AG04449 (cell line): ENCODE results near the gene CCDC24.

Source experiments
- CTCF ChIA-PET: fragments of 350-600 bp; formaldehyde crosslinking; extraction: SDS; loops from one replicate; lab custom pipeline; 2021; ENCODE audit warnings: antibody characterized with exemption; lab: Yijun Ruan, JAX
- POLR2A ChIA-PET: fragments of 400-600, 350-600 bp; formaldehyde crosslinking; extraction: SDS; loops from one replicate; lab custom pipeline; 2020; ENCODE audit warnings: antibody characterized with exemption, inconsistent platforms; lab: Yijun Ruan, JAX
- DNase-seq: peaks from one replicate; pipeline ENCODE4 v3.0.0-alpha.2; 2010; ENCODE audit warnings: low read depth, low spot score
- H3K4me3 ChIP-seq: 2 replicates; pipeline ENCODE4 v1.5.1; 2011; ENCODE audit warnings: low read depth, mild to moderate bottlenecking, control low read depth, low read length
- CTCF ChIP-seq: IDR thresholded peaks from one replicate; pipeline ENCODE4 v1.5.1; 2011; ENCODE audit warnings: mild to moderate bottlenecking, moderate library complexity, low read length, control low read depth, inconsistent platforms; ENCODE audit not compliant: insufficient read depth; ENCODE audit errors: missing control alignments

The CCDC24 gene

GRCh38 chr1:43994071-43994470 is 2.7 kb downstream of the CCDC24 start:
- CTCF ChIA-PET: interaction anchor here (0.9 to 9.3 kb wide), 4 partner anchors 11 to 53 kb away, joined by 3 to 103 read pairs (median 17); no protein-coding TSS in a partner anchor
- POLR2A ChIA-PET: no interaction called here
- no peak overlapping the region for H3K4me3 ChIP-seq
- TF ChIP-seq CTCF: no peak
- no peak for DNase-seq

GRCh38 chr1:43994794-43995790 is 3.7 kb downstream of the CCDC24 start:
- H3K4me3 ChIP-seq: no peak overlapping the region
- ChIA-PET POLR2A (interaction anchor here (0.9 kb wide), 1 partner anchor 231 kb away, joined by 3 read pairs; no protein-coding TSS in a partner anchor), CTCF (interaction anchor here (1.0 to 9.3 kb wide), 6 partner anchors 10 to 53 kb away, joined by 3 to 103 read pairs (median 7); no protein-coding TSS in a partner anchor)
- DNase-seq: no peak
- peak; percentile 43 for TF ChIP-seq CTCF

DNA sequence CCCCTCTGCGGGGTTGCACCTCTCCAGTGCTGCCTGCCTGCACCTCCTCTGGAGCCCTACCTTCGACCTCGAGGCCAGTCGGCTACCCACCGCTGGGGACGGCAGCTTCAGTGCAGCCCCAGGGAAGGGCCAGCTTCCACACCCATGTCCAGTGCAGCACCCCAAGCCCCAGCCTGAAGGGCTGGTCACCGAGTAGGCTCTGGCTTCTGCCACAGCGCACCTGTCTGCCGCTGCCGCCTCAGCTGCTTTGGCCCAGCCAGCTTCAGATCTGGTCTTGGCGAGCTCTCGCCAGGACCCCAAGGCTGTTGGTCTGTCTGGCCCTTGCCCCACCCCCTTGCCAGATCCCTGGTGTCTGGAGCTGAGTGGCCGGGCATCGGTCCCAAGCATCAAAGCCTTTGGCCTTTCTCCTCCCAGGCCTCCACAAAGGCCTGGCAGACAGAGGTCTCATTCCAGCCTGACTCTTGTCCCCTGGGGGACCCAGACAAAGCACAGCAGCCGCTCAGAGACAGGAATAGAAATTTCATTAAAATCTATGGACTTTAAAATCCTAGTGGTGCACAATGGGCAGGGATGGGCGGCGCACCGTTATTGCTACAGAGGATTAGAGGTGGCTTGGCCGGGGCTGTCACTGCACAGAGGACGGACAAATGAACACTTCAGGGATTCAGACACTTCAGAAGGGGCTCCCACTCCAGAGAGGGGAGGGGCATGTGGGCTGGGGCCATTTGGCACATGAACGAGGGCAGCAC is 4.8 kb downstream of the CCDC24 start:
- H3K4me3 ChIP-seq: no peak overlapping the region
- TF ChIP-seq CTCF: no peak
- no peak for DNase-seq
- ChIA-PET POLR2A (interaction anchor here (0.9 kb wide), 1 partner anchor 233 kb away, joined by 3 read pairs; no protein-coding TSS in a partner anchor), CTCF (interaction anchor here (1.3 to 9.3 kb wide), 2 partner anchors 9 to 15 kb away, joined by 5 to 103 read pairs; no protein-coding TSS in a partner anchor)

DNA sequence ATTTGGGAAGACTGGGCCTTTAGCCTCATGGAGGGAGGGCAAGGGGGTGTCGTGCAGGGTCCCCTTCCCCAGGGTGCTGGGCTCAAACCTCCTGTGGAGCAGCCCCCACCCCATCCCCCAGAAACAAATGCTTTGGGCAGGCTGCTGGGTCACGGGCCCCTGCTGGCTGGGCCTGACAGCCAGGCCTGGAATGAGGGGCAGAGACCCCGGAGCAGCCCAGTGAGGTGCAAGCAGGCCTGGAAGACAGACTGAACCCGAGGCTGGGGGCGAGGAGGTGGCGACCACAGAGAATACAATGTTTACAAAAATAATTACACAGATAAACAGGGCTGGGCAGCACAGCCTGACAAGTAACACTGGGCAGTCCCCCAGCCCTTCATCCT is 5.3 kb downstream of the CCDC24 start:
- CTCF ChIA-PET: interaction anchor here (0.8 kb wide), 1 partner anchor 9 kb away, joined by 3 read pairs; no protein-coding TSS in a partner anchor
- TF ChIP-seq CTCF: no peak
- no peak for DNase-seq
- POLR2A ChIA-PET: no interaction called here
- no peak overlapping the region for H3K4me3 ChIP-seq

DNA sequence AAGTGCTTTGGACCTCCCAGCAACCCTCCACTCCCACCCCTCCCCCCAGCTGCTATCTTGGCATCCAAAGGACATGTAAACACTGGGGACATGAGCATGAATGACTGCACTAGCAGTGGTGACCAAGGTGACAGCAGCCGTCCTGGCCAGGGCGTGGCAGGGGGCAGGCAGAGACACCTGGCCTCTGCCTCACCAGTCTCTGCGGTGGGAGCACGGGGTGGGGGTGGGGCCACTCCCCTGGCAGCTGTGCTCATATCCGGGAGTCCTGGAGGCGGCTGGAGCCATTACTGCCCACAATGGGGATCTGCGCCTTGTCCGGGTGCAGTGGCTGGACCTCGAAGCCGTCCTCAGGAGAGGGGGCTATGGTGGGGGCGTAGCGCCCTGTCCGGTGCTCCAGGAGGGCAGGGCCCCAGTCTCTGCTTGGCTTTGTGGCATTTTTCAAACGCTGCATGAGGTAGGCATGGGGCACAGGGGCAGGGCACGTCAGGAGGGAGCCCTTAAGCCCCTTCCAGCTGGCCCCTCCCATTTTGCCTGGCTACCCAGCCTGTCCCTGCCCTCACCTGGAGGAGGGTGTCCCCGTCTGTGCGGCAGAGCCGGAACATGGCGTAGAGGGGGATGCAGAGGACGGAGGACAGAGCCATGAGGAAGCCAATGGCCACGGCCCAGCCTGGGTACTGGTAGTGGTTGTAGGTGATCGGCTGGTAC is 6.0 kb downstream of the CCDC24 start:
- ChIA-PET POLR2A (no interaction called here), CTCF (interaction anchor here (0.8 kb wide), 1 partner anchor 9 kb away, joined by 3 read pairs; no protein-coding TSS in a partner anchor)
- no peak overlapping the region for H3K4me3 ChIP-seq
- DNase-seq: no peak
- no peak for TF ChIP-seq CTCF
